Cerebellar cortex (tissue), 1 donor: ENCODE measurements around the gene DDOST.

Experiments
- DNase-seq: peaks from one replicate; pipeline ENCODE4 v3.0.0-alpha.2; 2015; ENCODE audit warnings: low spot score

Gene DDOST

DNA sequence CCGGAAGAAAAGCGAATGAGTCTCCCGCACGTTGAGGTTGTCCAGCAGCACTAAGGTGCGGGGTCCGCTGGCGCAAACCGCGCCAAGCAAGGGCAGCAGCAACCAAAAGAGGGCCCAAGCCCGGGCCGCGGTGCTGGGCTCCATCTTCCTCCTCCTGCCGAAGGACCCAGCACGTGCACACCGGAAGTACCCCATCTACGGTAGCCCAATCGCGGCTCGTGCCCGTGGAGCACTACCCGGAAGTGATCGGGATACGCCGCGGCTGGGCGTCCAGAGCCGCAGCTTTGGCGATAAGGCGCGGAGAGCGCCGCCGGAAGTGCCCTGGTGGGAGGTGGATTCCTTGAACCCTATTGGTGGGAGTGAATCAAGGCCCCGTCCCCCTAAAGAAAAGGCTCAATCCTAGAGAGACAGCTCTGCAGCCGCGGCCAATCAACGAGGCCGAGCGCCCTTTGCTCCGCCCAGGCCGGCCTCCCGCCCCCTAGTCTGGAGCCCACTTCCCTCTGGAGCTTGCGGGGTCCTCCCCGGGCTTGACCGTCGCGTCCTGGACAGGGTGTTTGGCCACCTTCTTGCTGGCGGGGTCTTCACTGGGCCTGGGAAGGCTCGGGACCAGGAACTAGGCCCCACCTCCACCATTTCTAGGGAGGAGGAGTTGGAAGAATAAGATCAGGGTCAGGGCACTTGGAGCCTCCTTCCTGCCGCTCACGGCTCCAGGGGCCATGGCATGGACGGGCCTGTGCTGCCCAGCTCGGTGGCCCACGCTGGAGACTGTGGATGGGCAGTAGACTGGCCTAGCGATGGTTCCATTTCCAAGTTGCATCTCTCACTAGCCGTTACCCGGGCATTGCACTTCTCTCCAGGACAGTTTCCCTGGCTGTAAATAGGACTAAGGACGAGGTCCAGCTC, at the start of gene DDOST:
TSS of gene DDOST (minus strand) at position 163 of the 903 bp plus-strand sequence. CDS start at position 144, 19 bp downstream.
- peak; percentile 99 for DNase-seq

DNA sequence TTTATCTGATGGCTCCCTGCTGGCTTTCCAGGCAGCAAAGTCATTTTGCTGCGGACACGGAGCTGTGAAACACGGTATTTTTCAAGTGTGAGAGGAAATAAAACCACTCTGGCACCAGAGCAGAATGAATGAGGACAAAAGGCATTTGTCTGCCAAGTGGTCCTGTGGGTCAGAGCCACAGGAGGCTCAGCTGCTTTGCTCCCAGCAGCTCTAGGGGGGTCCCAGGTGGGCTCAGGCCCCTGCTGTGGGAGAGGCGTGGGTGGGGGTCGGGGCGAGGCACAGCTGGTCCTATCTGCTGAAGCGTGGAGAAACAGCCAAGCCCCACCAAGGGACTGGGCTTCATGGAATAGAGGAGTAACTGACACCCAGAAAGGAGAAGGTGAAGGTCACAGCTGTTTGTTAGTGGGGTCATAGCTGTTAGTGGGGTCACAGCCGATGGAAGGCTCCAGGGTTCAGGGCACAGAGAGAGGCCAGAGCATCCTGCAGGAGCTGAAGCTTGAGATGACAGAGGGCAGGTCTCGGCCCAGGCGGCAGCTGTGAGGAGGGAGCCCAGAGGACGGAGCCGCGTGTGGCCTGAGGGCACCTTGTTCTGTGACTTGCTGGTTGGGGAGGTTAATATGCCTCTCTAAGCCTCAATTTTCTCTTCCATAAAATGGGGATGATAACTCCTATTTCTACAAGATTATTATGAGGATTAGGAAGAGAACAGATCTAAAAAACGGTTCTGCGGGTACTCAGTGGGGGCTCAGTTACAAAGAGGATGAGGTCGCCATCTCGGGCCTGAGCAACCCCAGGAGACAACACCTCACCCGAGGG, 49.5 kb upstream of the DDOST start:
- no peak for DNase-seq

GRCh38 chr1:20709868-20710267, 48.7 kb upstream of the DDOST start:
- DNase-seq: no peak

DNA sequence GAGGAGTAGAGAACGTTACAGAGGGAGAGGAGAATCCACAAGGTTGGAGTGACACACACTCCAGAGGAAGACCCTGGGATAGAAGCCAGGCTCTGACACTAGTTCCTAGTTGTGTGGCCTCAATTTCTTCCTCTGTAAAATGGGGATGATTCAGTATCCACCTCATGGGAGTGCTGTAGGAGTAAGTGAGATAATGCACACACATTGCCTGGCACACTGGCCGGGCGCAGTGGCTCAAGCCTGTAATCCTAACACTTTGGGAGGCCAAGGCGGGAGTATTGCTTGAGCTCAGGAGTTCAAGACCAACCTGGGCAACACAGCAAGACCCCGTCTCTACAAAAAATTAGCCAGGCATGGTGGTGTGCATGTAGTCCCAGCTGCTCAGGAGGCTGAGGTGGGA, 47.7 kb upstream of the DDOST start:
- no peak for DNase-seq

- DNase-seq: no peak
These were observed 46.9 kb upstream of the DDOST start for GRCh38 chr1:20708057-20708456.

- DNase-seq: no peak
These were observed 45.7 kb upstream of the DDOST start for GRCh38 chr1:20706841-20707240.

DNA sequence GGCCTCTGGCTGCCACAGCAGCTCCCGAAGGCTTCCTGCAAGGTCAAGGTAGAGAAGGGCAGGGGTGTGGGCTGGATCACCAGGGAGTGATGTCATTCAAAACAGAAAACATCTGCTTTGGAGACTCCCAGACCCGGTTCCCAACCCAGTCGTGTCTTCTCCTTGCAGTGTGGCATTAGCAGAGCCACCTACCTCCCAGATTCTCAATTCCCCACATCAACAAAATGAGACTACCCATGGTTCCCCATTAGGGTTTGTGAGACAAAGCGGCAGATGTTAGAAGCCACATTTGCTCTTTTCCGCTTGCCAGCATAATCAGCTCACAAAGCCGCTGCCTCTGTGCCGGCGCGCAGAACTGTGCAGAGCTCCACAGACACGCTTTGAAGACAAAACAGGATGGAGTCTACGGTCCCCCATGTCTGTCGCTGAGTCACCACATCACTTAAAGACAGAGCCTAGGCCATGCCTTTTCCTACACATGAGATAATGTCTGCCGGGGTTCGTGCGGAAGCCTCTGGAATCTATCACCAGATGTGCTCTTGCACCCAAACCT, 44.1 kb upstream of the DDOST start:
- no peak for DNase-seq

DNA sequence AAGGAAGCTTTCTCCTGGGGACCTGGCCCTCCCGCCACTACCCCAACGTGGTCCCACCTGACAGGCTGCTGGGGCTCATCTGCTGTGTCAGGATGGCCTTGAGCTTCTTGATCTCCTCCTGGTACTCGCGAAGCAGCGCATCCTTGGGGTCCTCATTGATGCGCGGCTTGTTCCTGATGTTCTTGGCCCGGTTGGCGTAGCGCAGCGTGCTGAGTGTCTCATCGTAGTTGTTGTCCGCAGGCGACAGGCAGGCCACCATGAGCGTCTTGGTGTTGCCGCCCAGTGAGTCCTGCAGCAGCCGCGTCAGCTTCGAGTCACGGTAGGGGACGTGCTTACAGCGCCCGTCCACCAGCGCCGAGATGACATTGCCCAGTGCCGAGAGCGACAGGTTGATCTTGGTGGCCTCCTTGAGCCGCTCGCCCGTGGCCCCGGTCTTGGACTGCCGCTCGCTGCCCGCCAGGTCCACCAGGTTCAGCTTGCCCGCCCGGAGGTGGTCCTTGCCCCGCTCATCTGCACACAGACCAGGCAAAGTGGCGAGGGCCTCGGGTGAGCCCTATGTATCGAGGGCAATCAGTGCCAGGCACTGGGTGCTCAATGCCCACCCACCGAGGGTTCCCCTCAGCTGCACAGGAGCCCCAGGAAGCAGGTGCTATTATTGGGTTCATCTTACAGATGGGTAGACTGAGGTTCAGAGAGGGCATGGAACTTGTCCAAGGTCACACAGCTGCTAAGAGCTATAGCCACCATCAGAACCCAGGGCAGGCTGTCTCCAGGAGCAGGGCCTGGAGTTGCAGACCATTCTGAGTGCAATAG, 43.4 kb upstream of the DDOST start:
- no peak for DNase-seq

GRCh38 chr1:20703124-20703756, 42.1 kb upstream of the DDOST start:
- no peak for DNase-seq

GRCh38 chr1:20702416-20702815, 41.2 kb upstream of the DDOST start:
- peak; percentile 53 for DNase-seq

- DNase-seq: no peak
These were observed 40.7 kb upstream of the DDOST start for GRCh38 chr1:20701847-20702246.

DNA sequence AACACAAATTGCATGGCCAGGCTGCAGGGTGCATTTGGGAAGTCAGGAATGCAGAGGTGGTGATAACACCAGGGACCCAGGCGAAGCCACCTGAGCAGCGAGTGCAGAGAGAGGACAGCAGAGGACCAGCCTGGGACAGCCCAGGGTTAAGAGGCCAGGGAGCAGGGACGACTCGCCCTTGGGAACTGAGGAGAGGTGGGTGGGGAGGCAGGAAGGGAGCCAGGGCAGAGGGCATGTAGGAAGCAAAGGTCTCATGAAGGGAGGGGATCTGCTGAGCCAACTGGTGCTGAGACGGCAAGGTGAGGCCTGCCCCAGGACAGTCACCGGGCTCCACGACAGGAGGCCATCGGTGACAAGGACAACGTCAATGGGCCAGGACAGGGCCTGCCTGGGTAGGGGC, 40.3 kb upstream of the DDOST start:
- no peak for DNase-seq

DNA sequence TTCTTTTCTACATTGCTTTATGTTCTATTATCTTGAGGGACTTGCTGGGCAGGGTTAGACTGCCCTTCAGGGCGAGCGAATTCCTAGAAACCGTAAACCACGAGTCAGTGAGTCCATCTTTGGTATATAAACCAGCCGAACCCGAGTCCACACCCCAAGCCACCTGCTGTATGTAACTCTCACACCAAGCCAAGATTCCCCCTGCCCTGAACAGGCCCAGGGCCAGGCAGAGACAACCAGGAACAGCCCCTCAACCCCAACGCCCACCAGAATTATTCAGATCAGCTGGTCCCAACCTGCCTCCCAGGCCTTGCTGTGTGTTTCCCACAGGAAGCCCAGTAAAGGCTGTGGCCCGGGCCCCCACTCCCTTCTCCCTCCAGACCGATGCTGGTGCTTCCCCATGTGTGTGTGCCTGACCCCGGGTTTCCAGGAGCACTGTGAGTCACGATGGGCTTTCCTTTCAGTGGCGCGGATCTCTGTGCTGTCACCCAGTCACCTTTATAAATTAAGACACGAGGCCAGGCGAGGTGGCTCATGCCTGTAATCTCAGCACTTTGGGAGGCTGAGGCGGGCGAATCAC, 39.6 kb upstream of the DDOST start:
- no peak for DNase-seq

- no peak for DNase-seq
These were observed 38.4 kb upstream of the DDOST start for GRCh38 chr1:20699558-20699957.

GRCh38 chr1:20698195-20698910, 37.2 kb upstream of the DDOST start:
- DNase-seq: no peak

DNA sequence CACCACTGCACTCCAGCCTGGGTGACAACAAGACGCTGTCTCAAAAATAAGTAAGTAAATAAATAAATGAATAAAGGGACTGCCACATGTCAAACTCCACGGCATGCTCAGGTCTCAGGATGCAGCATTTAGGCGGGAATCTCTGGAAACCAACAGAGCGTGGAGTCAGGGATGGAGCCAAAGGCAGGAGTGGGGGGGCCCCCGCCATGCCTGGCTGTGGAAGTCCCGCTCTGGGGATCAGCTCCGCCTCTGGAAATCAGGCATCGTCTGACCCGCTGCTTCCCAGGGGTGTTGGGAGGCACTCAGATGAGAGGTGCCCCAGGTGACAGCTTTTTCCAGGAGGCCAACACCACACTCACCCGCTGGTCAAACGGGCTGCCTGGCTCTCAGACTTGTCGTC, 36.4 kb upstream of the DDOST start:
- no peak for DNase-seq

DNA sequence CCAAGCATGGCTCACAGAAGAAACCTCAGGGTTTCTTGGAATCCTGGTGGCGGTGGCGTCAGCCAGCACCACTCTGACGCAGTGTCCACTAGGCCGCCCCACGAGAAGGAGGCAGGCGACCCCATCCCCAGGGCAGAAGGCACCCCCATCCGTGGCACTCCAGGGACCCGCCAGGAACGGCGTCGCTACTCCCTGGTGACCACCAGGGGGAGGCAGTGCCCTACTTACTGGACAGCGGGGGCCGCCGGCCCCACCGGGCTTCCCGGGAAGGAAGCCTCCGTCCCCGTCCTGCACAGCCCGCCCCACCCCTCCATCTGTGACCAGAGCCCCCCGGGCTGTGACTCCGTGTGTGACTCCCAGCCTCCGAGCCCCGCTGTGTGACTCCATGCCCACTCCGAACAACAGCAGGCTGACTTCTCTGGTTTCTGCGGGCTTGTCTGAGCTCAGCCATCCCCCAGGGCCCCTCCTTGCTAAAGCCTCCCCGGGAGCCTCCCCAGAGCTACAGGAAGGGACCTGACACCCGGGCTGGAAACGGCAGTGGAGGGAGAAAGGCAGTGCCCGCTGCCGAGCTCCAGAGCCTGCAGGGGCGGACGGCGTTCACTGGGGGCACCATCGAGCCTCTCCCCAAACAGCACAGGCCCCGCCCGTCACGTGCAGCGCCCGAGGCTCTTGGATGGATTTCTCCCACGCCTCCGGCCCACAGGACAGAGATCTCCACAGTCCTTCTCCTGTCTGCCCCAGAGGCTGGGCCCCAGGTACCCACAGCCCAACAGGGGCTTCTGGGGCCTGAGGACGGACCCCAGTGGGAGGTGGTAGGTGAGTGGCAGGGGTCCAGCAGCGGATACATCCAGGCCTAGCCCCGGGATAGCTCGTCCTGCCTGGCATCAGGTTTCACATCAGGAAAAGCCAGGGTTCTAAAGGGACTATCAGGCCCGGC, 35.5 kb upstream of the DDOST start:
- peak; percentile 83 for DNase-seq

- DNase-seq: no peak
These were observed 34.3 kb upstream of the DDOST start for GRCh38 chr1:20695515-20695914.

GRCh38 chr1:20693623-20694022, 32.5 kb upstream of the DDOST start:
- DNase-seq: no peak
